ENCODE measurements around the gene TM9SF1. TPM values are rescaled to one million over a fixed set of nuclear protein-coding genes. Genes with fewer than 3 reads are reported as not detected.

The TM9SF1 gene
- total and polyA plus RNA-seq, 2 of the 13 experiments (the other 11 are each of a cell fraction or from before 2014, with no cell fraction given), result 83.2 to 110 TPM

- TF ChIP-seq PATZ1 (CRISPR knock-in tag; IDR thresholded peaks at IDR 0.05), result no peak
- no peak for TF ChIP-seq PHF5A (CRISPR knock-in tag; IDR thresholded peaks at IDR 0.05; ENCODE audit: low read depth, unreplicated experiment)
- 0 out of 2 replicates have a peak, but pooled peaks have one; percentile 66 for TF ChIP-seq ZNF670 (CRISPR knock-in tag; IDR thresholded peaks at IDR 0.05; ENCODE audit: borderline replicate concordance)
- no peak for TF ChIP-seq ZBTB10 (CRISPR knock-in tag; IDR thresholded peaks at IDR 0.05; ENCODE audit: borderline replicate concordance)
- TF ChIP-seq SKI (IDR thresholded peaks at IDR 0.05; ENCODE audit: partially characterized antibody), result peak; percentile 6
- no peak for TF ChIP-seq ZNF616 (CRISPR knock-in tag; IDR thresholded peaks at IDR 0.05; ENCODE audit: low read depth)
- TF ChIP-seq REL (CRISPR knock-in tag; conservative IDR thresholded peaks at IDR 0.05), result 0 out of 2 replicates have a peak, but pooled peaks have one; percentile 49
- no peak for TF ChIP-seq SATB2 (CRISPR knock-in tag; IDR thresholded peaks at IDR 0.05)
- 0 out of 2 replicates have a peak, but pooled peaks have one; percentile 53 for TF ChIP-seq ZNF780A (CRISPR knock-in tag; IDR thresholded peaks at IDR 0.05)
- 0 out of 2 replicates have a peak, but pooled peaks have one; percentile 18 for TF ChIP-seq ZBTB39 (CRISPR knock-in tag; IDR thresholded peaks at IDR 0.05)
- no peak for TF ChIP-seq ZNF296 (CRISPR knock-in tag; conservative IDR thresholded peaks at IDR 0.05)
- no peak for TF ChIP-seq ZNF326 (CRISPR knock-in tag; IDR thresholded peaks at IDR 0.05; ENCODE audit: borderline replicate concordance)
- no peak for TF ChIP-seq MED1 (CRISPR knock-in tag; IDR thresholded peaks at IDR 0.05)
- 0 out of 2 replicates have a peak, but pooled peaks have one; percentile 8 for TF ChIP-seq ZNF607 (CRISPR knock-in tag; IDR thresholded peaks at IDR 0.05; ENCODE audit: borderline replicate concordance)
- no peak for TF ChIP-seq ZNF891 (CRISPR knock-in tag; IDR thresholded peaks at IDR 0.05)
- no peak for TF ChIP-seq PRMT3 (CRISPR knock-in tag; IDR thresholded peaks at IDR 0.05; ENCODE audit: borderline replicate concordance, low read depth)
- 0 out of 2 replicates have a peak, but pooled peaks have one; percentile 42 for TF ChIP-seq ZNF740 (CRISPR knock-in tag; IDR thresholded peaks at IDR 0.05)
- TF ChIP-seq BRD4 (CRISPR knock-in tag; IDR thresholded peaks at IDR 0.05), result no peak
These were observed 40.8 kb upstream of the TM9SF1 start (continued) for GRCh38 chr14:24235804-24236688.
